GM18499 (cell line): ENCODE data around the gene LSAMP.

ENCODE experiments used
- ATAC-seq: cut with Tn5 transposase; IDR thresholded peaks from one replicate; pipeline ENCODE4 v1.9.1; 2021; ENCODE audit warnings: moderate number of reproducible peaks; ENCODE audit not compliant: insufficient read depth, unreplicated experiment

The LSAMP gene

DNA sequence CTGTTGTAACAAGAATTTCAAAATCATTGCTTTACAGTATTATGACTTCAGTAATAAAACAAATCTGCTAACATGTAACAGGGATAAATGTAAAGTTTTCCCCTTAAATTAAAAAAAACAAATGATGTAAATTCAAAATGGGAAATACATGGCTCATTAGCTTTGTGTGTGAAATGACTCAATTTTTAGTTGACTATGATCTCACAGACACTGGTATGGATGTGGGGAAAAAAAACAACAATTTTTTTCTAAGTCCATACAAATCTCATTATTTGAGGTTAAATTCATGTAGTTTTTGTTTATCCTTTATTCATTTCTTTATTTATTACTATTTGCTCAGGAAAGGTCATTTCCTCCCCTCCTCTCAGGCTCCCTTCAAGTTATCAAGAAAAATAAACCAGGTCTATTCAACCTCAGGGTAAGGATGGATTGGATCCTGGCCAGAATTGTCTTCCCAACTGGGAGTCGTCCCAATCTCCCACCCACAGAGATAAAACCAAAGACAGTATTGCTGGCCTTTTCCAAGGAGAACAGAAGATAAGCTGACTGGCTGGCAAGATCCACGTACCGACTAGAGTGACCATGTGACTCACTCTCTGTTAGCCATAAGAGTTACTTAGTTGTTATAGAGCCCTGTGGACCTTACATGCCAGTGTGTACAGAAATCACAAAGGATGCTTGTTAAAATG, 448.7 kb downstream of the LSAMP start:
- no peak for ATAC-seq

DNA sequence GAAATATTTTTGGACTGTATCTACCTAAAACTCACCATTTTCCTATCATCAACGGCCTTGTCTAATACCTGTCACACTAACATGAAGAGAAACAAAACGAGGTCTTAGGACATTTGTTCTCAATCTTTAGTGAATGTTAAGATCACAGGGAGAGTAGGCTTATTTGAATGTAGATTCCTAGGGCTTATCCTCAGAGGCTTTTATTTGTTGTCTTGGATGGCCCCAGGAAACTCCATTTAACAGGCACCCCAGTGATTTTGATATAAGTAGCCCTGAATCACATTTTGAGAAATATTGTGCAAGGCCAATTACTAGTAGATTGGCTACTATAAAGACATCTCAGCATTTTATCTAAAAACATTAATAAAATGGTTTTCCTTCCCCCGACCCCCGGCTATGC, 454.6 kb downstream of the LSAMP start:
- no peak for ATAC-seq

GRCh38 chr3:115989684-115990421, 455.4 kb downstream of the LSAMP start:
- ATAC-seq, result no peak

GRCh38 chr3:115986555-115987207, 458.6 kb downstream of the LSAMP start:
- no peak for ATAC-seq

DNA sequence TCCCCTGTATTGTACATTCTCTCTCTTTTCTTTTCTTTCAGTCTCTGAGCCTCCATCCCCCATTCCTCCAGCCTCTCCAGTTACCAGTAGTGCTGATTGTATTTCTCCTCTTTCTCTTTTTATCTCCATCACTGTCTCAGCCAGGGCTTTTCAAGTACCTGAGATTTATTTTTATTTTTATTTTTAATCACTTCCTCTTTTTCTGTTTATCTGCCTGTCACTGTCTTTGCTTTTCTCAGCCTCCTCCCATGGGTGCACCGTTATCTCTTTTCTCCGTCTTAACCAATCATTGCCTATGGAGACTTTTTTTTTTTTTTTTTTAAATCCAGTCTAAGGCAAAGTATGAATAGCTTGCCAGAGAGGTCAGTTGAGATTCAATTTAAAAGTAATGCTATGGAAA, 462.7 kb downstream of the LSAMP start:
- no peak for ATAC-seq

GRCh38 chr3:115982108-115982507, 463.2 kb downstream of the LSAMP start:
- ATAC-seq, result no peak

- ATAC-seq, result peak; percentile 25
Measured at GRCh38 chr3:115980709-115981108, 464.6 kb downstream of the LSAMP start.

GRCh38 chr3:115977866-115978265, 467.4 kb downstream of the LSAMP start:
- ATAC-seq, result no peak

DNA sequence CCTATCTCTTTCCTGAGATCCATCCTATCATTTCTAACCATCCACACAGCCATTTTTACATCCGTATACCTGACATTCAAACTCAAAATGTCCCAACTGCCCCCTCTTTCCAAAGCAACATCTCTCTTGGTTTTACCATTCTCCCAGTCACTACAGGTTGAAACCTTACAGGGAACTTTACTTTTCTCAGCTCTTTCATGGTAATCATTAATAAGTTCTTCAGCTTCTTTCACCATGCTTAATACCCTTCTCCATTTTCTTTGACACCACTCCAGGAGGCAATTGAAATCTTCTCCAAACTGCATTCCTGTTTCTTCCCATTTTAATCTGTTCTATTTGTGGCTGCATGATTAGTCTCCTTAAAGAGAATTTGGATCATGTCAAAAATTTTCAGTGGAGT, 469.5 kb downstream of the LSAMP start:
- ATAC-seq, result no peak

DNA sequence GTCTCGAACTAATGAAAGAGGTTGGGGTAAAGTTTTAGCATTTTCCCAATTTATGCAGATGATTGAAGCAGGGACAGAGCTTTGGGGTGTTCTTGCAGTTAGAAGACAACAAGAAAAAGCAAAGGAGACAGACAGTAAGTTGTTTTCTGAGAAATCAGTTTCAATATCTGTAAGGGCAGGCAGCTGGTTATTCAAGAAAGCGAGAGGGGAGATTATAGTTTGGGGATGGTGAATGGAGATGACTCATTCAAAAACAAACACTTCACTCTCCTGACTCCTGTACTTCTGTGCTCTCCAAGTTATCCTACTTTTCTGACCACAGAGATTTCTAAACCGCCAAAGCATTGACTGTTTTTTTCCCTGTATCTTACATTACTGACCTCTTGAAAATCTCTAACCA, 469.9 kb downstream of the LSAMP start:
- ATAC-seq, result no peak

DNA sequence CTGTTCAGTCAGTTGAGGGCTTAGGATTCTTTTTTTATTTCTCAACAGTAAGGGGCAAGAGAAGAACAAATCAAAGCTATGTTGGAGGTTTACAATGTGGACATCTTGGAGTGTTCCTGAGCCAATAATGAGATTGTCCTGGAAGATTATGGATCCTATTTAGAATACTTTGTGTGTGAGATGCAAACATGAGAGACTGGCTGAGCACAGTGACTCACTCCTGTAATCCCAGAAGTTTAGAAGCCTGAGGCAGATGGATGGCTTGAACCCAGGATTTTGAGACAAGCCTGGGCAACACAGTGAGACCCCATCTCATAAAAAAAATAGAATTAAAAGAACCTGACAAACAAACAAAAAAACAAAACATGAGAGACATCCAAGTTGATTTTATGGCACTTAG, 470.3 kb downstream of the LSAMP start:
- ATAC-seq, result no peak

- ATAC-seq, result no peak
Measured at GRCh38 chr3:115968871-115969270, 476.4 kb downstream of the LSAMP start.

DNA sequence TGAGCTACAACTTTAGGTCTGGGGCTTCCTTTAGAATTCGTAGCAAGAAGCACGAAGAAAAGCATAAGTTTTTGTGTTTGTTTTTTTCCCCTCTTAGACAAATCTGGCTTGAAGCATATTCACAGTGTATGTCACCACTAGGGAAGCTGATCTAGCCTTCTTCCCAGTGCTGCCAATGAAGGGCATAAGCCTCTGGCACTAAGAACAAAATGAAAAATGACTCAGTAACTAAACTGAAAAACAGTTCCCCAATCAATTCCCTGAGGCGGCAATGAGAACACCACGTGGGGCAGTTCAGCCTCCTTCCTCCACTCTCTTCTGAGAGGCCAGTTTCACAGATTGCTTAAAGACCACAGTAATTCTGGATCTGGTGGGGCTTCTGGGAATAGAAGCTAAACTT, 483.9 kb downstream of the LSAMP start:
- no peak for ATAC-seq

DNA sequence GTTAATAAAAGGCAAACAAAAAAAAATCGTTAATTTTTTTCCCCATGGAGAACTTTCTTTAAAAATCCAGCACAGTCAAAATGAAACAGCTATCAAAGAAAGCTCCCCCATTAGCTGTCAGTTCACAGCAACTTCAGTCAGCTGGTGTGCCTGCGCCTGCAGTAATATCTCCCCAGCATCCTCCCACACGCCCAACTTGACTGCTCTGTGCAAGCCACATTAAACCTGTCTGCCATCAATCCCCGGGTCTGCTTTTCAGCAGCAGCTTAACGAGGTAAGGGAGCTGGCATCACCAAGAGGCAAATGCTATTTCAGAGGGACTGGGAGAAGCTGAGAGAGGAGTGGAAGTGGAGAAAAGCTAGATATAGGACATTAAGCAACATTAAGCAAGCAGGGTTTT, 484.5 kb downstream of the LSAMP start:
- no peak for ATAC-seq

GRCh38 chr3:115958526-115958925, 486.8 kb downstream of the LSAMP start:
- ATAC-seq, result no peak

GRCh38 chr3:115947325-115947724, 498.0 kb downstream of the LSAMP start:
- no peak for ATAC-seq

- ATAC-seq, result no peak
Measured at GRCh38 chr3:115943579-115943978, 501.7 kb downstream of the LSAMP start.

DNA sequence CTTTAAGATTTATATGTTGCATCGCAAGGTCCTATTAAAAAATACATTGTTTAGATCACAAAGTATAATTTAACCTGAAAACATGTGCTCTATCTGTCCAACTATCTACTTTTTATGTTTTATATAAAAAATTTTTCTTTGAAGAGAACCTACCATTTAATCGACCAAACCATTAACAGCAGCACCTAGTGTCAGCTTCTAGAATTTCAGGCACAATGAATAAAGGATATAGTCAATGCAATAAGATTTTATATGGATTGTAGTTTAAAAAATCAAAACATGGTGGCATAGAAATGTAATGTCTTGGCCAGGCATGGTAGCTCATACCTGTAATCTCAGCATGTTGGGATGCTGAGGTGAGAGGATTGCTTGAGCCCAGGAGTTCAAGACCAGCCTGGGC, 508.2 kb downstream of the LSAMP start:
- ATAC-seq, result no peak

- peak; percentile 72 for ATAC-seq
Measured at GRCh38 chr3:115932807-115933206, 512.5 kb downstream of the LSAMP start.

- ATAC-seq, result no peak
Measured at GRCh38 chr3:115931581-115931980, 513.7 kb downstream of the LSAMP start.

DNA sequence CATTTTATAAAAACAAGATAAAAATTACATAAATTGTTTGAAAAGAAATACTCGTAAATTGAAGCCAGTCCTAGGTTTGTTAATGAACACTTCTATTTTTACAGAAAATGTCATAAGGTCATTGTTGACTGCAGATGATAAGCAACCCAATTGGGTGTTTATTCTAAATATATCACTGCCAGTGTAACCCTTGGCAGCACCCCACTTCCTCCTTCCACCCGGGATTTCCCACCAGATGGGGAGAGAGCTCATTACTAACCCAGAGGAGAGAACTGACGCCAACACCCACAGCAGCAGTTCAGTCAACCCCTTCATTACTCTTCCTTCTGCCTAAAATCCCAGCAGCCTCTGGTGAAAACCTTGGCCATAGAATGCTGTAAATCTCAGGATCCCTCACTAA, 514.4 kb downstream of the LSAMP start:
- no peak for ATAC-seq

- peak; percentile 34 for ATAC-seq
Measured at GRCh38 chr3:115930168-115930567, 515.1 kb downstream of the LSAMP start.
